DND-41 (cell line): Measurements from ENCODE around the gene TMEM163.

Source experiments
- ATAC-seq: fragments of 200-7000 bp; cut with Tn5 transposase; 3 replicates; pipeline ENCODE4 v1.9.1; 2021; ENCODE audit warnings: low read depth; ENCODE audit not compliant: insufficient read depth
- DNase-seq: peaks from one replicate; pipeline ENCODE4 v3.0.0-alpha.2; 2020
- H2AFZ ChIP-seq: 2 replicates; pipeline ENCODE4 v1.6.0; 2012; ENCODE audit warnings: low read depth, low read length
- H3K27ac ChIP-seq: 2 replicates; pipeline ENCODE4 v1.5.1; 2012; ENCODE audit warnings: low read length, inconsistent platforms
- H3K27me3 ChIP-seq: fragments of 200-600 bp; sonication (generic); 2 replicates; pipeline ENCODE4 v1.6.0; 2012; ENCODE audit warnings: low read length, mild to moderate bottlenecking, inconsistent platforms; ENCODE audit not compliant: insufficient read depth, poor library complexity
- H3K36me3 ChIP-seq: 2 replicates; pipeline ENCODE4 v1.5.1; 2012; ENCODE audit warnings: low read length, inconsistent platforms; ENCODE audit not compliant: insufficient read depth
- H3K4me1 ChIP-seq: 2 replicates; pipeline ENCODE4 v1.5.1; 2012; ENCODE audit warnings: mild to moderate bottlenecking, low read length; ENCODE audit not compliant: insufficient read depth
- H3K4me2 ChIP-seq: 2 replicates; pipeline ENCODE4 v1.6.0; 2012; ENCODE audit warnings: mild to moderate bottlenecking, moderate library complexity, low read length, inconsistent platforms; ENCODE audit not compliant: insufficient read depth
- H3K4me3 ChIP-seq, 2 experiments: fragments of 200-600 bp in 1 of 2; shearing (Covaris generic) in 1 of 2; 2 replicates each; pipeline ENCODE4 v1.5.1; 2012 to 2016; ENCODE audit warnings: inconsistent platforms in 2 of 2, low read length in 2 of 2, mild to moderate bottlenecking in 2 of 2, low read depth in 1 of 2, moderate library complexity in 1 of 2
- H3K79me2 ChIP-seq: 2 replicates; pipeline ENCODE4 v1.6.0; 2012; ENCODE audit warnings: low read length, inconsistent platforms; ENCODE audit not compliant: insufficient read depth
- H3K9ac ChIP-seq: 2 replicates; pipeline ENCODE4 v1.6.0; 2012; ENCODE audit warnings: low read depth, mild to moderate bottlenecking, inconsistent platforms, low read length, moderate library complexity
- H3K9me3 ChIP-seq: 2 replicates; pipeline ENCODE4 v1.5.1; 2012; ENCODE audit warnings: low read length, moderate library complexity, mild to moderate bottlenecking, inconsistent platforms; ENCODE audit not compliant: insufficient read depth, severe bottlenecking
- H4K20me1 ChIP-seq: 2 replicates; pipeline ENCODE4 v1.6.0; 2012; ENCODE audit warnings: low read length; ENCODE audit not compliant: insufficient read depth
- EZH2 ChIP-seq: IDR thresholded peaks from 3 replicates; pipeline ENCODE4 v1.6.1; 2012; ENCODE audit warnings: borderline replicate concordance, low read depth, mild to moderate bottlenecking, moderate library complexity, low read length, inconsistent platforms; ENCODE audit not compliant: severe bottlenecking
- TF ChIP-seq, protein P1 (sequence below): IDR thresholded peaks from 2 replicates; pipeline ENCODE4 v1.5.1; 2012; ENCODE audit warnings: borderline replicate concordance, low read length, moderate library complexity, mild to moderate bottlenecking; ENCODE audit not compliant: poor library complexity, severe bottlenecking; ENCODE audit errors: extremely low read depth

The TMEM163 gene

DNA sequence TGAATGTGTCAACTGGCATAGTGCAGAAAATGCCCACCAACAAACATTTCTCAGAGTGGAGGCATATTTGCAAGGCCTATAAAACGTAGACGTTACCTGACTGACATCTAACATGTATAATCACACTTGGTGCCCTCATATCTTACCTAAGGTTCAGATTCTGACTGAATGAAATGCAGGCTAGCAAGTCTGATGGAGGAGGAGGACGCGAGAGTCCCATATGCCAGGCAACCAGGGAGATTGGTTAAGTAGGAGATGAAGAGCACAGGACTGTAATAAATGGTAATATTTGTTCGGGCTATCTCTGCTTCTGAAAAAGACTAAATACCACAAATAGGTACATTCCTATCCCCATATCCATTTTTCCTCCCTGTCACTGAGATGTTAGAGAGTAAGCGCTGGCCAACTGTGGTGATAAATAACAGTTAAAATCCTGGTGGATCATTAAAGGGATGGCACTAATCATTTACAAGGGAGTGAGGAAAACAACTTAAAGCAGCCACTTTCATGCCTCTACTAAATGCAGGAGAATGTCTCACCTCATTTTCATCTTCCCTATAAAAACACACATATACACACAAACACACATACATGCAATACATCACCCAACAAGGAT, 217.2 kb downstream of the TMEM163 start:
- H2AFZ ChIP-seq = no peak overlapping the region
- H3K27me3 ChIP-seq = no peaks in the 10 kb centered on the region
- H3K9ac ChIP-seq = no peak overlapping the region
- TF ChIP-seq, protein P1, sequence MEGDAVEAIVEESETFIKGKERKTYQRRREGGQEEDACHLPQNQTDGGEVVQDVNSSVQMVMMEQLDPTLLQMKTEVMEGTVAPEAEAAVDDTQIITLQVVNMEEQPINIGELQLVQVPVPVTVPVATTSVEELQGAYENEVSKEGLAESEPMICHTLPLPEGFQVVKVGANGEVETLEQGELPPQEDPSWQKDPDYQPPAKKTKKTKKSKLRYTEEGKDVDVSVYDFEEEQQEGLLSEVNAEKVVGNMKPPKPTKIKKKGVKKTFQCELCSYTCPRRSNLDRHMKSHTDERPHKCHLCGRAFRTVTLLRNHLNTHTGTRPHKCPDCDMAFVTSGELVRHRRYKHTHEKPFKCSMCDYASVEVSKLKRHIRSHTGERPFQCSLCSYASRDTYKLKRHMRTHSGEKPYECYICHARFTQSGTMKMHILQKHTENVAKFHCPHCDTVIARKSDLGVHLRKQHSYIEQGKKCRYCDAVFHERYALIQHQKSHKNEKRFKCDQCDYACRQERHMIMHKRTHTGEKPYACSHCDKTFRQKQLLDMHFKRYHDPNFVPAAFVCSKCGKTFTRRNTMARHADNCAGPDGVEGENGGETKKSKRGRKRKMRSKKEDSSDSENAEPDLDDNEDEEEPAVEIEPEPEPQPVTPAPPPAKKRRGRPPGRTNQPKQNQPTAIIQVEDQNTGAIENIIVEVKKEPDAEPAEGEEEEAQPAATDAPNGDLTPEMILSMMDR = no peak
- no peak for TF ChIP-seq EZH2
- H3K9me3 ChIP-seq = no peaks in the 10 kb centered on the region
- H3K4me2 ChIP-seq = no peak overlapping the region
- no peaks in the 10 kb centered on the region for H4K20me1 ChIP-seq
- no peaks in the 10 kb centered on the region for H3K79me2 ChIP-seq
- H3K27ac ChIP-seq = no peak overlapping the region
- DNase-seq (no peak), ATAC-seq (no peak)
- no peaks in the 10 kb centered on the region for H3K4me1 ChIP-seq
- H3K36me3 ChIP-seq = no peaks in the 10 kb centered on the region
- no peak overlapping the region for H3K4me3 ChIP-seq

DNA sequence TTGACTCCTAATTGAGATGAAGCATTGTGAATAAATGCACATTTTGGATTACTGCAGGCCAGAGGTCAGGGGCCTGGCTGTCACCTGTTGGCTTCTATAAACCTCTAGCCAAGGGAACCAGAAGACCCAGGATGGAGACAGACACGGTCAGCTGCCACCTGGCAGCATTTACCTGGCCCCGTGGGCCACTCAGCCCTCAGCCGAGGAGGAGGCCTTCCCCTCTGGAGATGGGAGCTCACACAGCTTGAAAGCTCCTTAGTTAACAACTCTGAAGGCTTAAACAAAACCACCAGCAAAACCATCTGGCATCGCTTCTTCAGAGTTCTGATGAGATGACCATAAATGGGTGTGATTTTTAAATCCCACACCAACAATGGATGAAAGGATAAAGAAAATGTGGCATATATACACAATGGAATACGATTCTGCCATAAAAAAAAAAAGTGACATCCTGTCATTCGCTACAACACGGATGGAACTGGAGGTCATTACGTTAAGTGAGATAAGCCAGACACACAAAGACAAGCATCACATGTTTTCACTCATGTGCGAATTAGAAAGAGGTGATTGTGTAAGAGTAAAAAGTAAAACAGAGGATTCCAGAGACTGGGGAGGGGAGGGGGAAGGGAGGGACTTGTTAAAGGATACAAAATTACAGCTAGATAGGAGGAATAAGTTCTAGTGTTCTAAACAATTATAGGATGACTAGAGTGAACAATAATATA, 218.4 kb downstream of the TMEM163 start:
- Histone ChIP-seq H3K4me3 (no peak overlapping the region), H3K36me3 (no peaks in the 10 kb centered on the region), H2AFZ (no peak overlapping the region), H3K79me2 (no peaks in the 10 kb centered on the region), H3K4me1 (no peaks in the 10 kb centered on the region), H3K9me3 (no peaks in the 10 kb centered on the region), H3K27me3 (no peaks in the 10 kb centered on the region), H3K4me2 (no peak overlapping the region), H4K20me1 (no peaks in the 10 kb centered on the region), H3K9ac (no peak overlapping the region), H3K27ac (no peak overlapping the region)
- ATAC-seq = no peak
- no peak for TF ChIP-seq EZH2
- TF ChIP-seq, protein P1 = no peak
- DNase-seq = no peak

DNA sequence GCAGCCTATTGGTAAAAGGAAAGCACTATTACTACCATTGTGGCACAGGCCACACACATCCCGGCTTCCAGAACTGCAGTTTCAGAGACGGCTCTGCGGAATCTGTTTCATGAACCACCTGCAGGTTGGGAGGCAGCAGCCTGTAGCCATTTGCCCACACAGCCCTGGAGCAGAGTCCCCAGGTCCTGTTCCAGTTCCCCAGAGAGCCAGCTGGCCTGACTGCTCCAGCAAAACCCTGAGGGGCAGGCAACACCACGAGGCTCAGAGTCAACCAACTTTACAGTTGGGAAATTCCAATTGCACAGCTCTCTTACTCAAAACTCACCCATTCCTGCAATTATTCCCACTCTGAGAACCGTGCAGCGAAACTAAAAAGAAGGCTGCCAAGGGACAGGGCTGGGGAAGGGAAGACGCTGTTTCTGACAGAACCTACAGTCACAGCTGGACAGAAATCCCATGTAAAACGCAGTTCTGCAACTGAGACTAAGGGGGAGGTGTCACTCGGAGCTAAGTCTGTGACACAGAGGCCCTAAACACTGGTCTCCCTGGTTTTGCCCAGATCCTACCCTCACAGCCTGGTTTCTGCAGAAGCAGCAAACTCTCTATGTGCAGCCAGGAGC, 219.4 kb downstream of the TMEM163 start:
- no peaks in the 10 kb centered on the region for H3K79me2 ChIP-seq
- H3K9me3 ChIP-seq = no peaks in the 10 kb centered on the region
- no peak overlapping the region for H3K9ac ChIP-seq
- H4K20me1 ChIP-seq = no peaks in the 10 kb centered on the region
- DNase-seq = no peak
- no peak overlapping the region for H3K4me2 ChIP-seq
- TF ChIP-seq, protein P1 = no peak
- TF ChIP-seq EZH2 = no peak
- no peak for ATAC-seq
- no peaks in the 10 kb centered on the region for H3K36me3 ChIP-seq
- no peak overlapping the region for H3K4me3 ChIP-seq
- no peaks in the 10 kb centered on the region for H3K27me3 ChIP-seq
- no peaks in the 10 kb centered on the region for H3K4me1 ChIP-seq
- no peak overlapping the region for H3K27ac ChIP-seq
- no peak overlapping the region for H2AFZ ChIP-seq
